Aorta (tissue), 5 donors: ENCODE measurements around the gene LIN28B. TPM values are rescaled to one million over a fixed set of nuclear protein-coding genes. Genes with fewer than 3 reads are reported as not detected.

Experiments used
- ATAC-seq: fragments of 200-7000 bp; cut with Tn5 transposase; one replicate; pipeline ENCODE4 v1.9.1; 2022; ENCODE audit warnings: moderate library complexity; ENCODE audit not compliant: low FRiP score
- DNase-seq, 2 donors: peaks; one replicate each; pipeline ENCODE4 v3.0.0-alpha.2; 2020
- H3K27ac ChIP-seq, 2 donors: one replicate each; pipeline ENCODE4 v1.5.1; 2013; ENCODE audit warnings: low read length in 2 of 2, mild to moderate bottlenecking in 2 of 2, moderate library complexity in 2 of 2, control low read depth in 1 of 2, inconsistent platforms in 1 of 2, low read depth in 1 of 2
- H3K27me3 ChIP-seq, 2 donors: one replicate each; pipeline ENCODE4 v1.6.1; 2013; ENCODE audit warnings: control low read depth in 1 of 2, low read length in 1 of 2, mild to moderate bottlenecking in 1 of 2, moderate library complexity in 1 of 2; ENCODE audit not compliant: insufficient read depth in 2 of 2, control insufficient read depth in 1 of 2
- H3K36me3 ChIP-seq, 2 donors: one replicate each; pipeline ENCODE4 v1.6.1; 2013; ENCODE audit warnings: control low read depth in 1 of 2, low read length in 1 of 2, mild to moderate bottlenecking in 1 of 2; ENCODE audit not compliant: insufficient read depth in 2 of 2, control insufficient read depth in 1 of 2
- H3K4me1 ChIP-seq, 2 donors: one replicate each; pipeline ENCODE4 v1.6.1; 2013; ENCODE audit warnings: low read length in 2 of 2, control low read depth in 1 of 2, mild to moderate bottlenecking in 1 of 2, moderate library complexity in 1 of 2; ENCODE audit not compliant: insufficient read depth in 2 of 2, control insufficient read depth in 1 of 2
- H3K4me3 ChIP-seq, 2 donors: one replicate each; pipeline ENCODE4 v1.5.1; 2013; ENCODE audit warnings: low read length in 2 of 2, control low read depth in 1 of 2, mild to moderate bottlenecking in 1 of 2
- H3K9me3 ChIP-seq: one replicate; pipeline ENCODE4 v1.6.1; 2013; ENCODE audit warnings: mild to moderate bottlenecking, low read length; ENCODE audit not compliant: control insufficient read depth
- WGBS, 2 donors: extraction: QIAGEN DNeasy Blood & Tissue Kit; methylation state at CpG; one replicate each; pipeline ENCODE4 v1.1.7; 2013; 5-methylcytosine and 5-hydroxymethylcytosine counted together
- intact Hi-C, 2 donors: fragments of 100-400 bp; cut with DNase I; formaldehyde crosslinking; loops; one replicate each; pipeline versions ENCODE4 v1.14.2 to v1.15.0; 2022
- polyA plus RNA-seq, 2 donors: library from polyadenylated mRNA; stranded (reverse); fragments of 200-250 nt; gene quantifications; one replicate each; pipeline ENCODE4 v1.2.3, GENCODE V29; 2013
- total RNA-seq, 2 donors: library from RNA; stranded (reverse); fragmentation: NEBNext Ultra II Directional; extraction: Animal tissue kit (Norgen Biotek cat#: 25700); gene quantifications; one replicate each; pipeline ENCODE4 v1.2.1, GENCODE V29; 2021
- donor health status: healthy with polysubstance abuse.
- donor health status: Bipolar disorder and iron deficiency.
- donor health status: DM: no; HTN: no; CAD: no.
- donor health status: DM: no; HTN: no; CAD: no.
- donor health status: DM: yes; HTN: yes; CAD: no.

Gene LIN28B
- total and polyA plus RNA-seq, 4 donors: not detected

DNA sequence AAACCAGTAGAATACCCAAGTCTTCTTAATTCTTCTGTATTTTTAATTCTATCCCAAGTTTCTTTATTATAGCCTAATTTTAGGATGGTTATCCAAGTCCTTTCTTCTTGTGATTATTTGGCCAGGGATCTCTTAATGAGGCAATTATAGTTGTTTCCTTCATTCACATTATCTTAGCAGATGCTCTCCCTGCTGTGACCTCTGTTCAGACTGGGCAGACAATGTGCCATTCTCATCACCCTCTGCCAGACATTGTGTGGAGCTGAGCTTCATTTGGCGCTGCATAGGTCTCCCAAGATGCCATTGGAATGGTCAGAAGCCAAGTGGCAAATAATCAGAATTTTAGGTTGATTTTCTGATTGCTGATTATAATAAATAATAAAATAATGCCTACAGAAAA lies 79.4 kb downstream of the LIN28B start:
- Histone ChIP-seq H3K4me3 (no peak overlapping the region), H3K36me3 (no peaks in the 10 kb centered on the region), H3K27me3 (no peaks in the 10 kb centered on the region), H3K4me1 (no peaks in the 10 kb centered on the region), H3K27ac (no peak overlapping the region), H3K9me3 (no peaks in the 10 kb centered on the region)
- intact Hi-C loops: no loop called here
- ATAC-seq (no peak), DNase-seq (no peak)
- WGBS, 2 donors: 71 to 86% methylated on average over 1 of the region's 1 CpG

DNA sequence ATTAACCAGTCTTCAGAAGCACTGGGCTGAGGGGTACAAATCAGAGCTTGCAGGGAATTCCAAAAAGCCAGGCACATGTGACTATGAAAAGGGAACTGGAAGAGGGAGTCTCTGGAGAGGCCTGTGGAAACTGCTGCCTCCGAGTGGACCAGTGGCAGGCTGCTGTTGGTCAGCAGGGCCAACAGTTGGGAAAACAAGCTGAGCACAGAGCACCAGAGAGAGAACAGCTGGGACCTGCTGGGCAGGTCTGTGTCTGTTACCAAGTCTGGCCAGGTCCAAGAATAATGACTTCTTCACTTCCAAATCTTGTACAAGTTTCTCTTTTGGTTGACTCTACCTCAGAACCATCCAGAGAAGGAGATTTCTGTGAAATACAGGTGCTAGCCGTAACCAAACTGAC lies 81.4 kb downstream of the LIN28B start:
- H3K4me3 ChIP-seq: no peak overlapping the region
- no peak for DNase-seq
- H3K36me3 ChIP-seq: no peaks in the 10 kb centered on the region
- 41 to 49% methylated on average over 2 of the region's 2 CpGs for WGBS, 2 donors
- ATAC-seq: no peak
- intact Hi-C loops: no loop called here
- H3K9me3 ChIP-seq: no peaks in the 10 kb centered on the region
- H3K27ac ChIP-seq: no peak overlapping the region
- H3K4me1 ChIP-seq: no peaks in the 10 kb centered on the region
- H3K27me3 ChIP-seq: no peaks in the 10 kb centered on the region

DNA sequence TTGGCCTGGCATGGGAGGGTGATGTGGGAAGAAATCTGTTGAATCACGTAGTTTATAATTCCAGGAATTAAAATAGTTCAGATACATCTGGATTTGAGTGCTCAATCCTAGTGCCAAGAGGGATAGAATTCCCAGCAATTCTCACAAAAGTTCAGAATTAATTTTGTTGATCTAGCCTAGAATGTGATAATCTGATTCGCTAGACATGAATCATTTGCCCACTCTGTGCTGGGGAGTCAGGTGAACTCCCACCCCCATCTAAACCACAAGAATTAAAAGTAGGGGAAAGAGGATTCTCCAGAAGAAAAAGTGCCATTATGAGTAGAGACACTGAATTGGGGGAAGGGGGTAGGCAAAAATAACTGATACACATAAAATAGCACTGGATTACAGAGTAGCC lies 85.0 kb downstream of the LIN28B start:
- H3K36me3 ChIP-seq: no peaks in the 10 kb centered on the region
- intact Hi-C loops: no loop called here
- no peak for ATAC-seq
- H3K4me1 ChIP-seq: no peaks in the 10 kb centered on the region
- H3K9me3 ChIP-seq: no peaks in the 10 kb centered on the region
- DNase-seq: no peak
- peaks cover 0 to 1% of the 10 kb centered on the region in 2 donors for H3K27me3 ChIP-seq
- H3K27ac ChIP-seq: no peak overlapping the region
- 45 to 57% methylated on average over 2 of the region's 2 CpGs for WGBS, 2 donors
- no peak overlapping the region for H3K4me3 ChIP-seq

DNA sequence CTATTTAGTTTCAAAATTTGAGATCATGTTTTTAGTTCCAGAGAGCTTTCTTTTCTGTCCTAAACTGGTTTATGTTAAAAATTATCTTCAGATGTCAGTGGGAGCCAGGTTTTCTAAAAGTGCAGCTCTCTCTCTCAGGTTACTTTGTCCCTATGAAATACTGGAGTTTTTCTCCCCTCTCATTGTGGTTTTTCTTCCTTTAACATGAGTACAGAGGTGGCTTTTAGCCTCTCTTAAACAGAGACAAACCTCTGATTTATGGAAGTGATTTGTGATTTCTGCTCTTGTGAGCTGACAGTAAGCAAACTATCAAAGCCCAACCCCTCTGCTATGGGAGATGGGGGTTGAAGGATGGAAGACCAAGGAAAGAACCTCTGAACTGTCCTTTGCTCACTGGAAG lies 85.7 kb downstream of the LIN28B start:
- Histone ChIP-seq H3K4me1 (no peaks in the 10 kb centered on the region), H3K27ac (no peak overlapping the region), H3K4me3 (no peak overlapping the region), H3K36me3 (no peaks in the 10 kb centered on the region), H3K27me3 (peaks cover 0 to 1% of the 10 kb centered on the region in 2 donors), H3K9me3 (no peaks in the 10 kb centered on the region)
- DNase-seq (no peak), ATAC-seq (no peak)
- intact Hi-C loops: no loop called here

DNA sequence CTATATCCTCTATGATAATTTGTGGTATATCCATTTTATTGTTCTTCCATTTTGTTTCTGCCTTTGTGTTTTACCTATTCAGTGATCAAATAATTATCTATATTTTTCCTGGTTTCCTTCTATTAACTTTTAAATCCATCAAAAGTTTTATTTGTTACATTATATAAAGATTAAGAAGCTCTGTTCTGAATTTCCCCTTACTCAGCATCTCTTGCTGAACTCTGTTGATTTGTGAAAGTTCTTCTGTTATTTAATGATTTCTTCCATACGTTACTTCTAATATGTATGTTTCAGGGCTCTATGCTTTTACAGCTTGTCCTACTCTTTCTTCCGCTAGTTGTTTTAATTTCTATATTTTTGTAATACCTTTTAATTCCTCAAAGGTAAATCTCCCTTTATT lies 87.1 kb downstream of the LIN28B start:
- H3K27me3 ChIP-seq: peaks cover 0 to 1% of the 10 kb centered on the region in 2 donors
- DNase-seq (no peak), ATAC-seq (no peak)
- 88 to 90% methylated on average over 2 of the region's 2 CpGs for WGBS, 2 donors
- intact Hi-C loops: no loop called here
- no peaks in the 10 kb centered on the region for H3K4me1 ChIP-seq
- H3K4me3 ChIP-seq: no peak overlapping the region
- no peaks in the 10 kb centered on the region for H3K9me3 ChIP-seq
- no peak overlapping the region for H3K27ac ChIP-seq
- H3K36me3 ChIP-seq: no peaks in the 10 kb centered on the region

DNA sequence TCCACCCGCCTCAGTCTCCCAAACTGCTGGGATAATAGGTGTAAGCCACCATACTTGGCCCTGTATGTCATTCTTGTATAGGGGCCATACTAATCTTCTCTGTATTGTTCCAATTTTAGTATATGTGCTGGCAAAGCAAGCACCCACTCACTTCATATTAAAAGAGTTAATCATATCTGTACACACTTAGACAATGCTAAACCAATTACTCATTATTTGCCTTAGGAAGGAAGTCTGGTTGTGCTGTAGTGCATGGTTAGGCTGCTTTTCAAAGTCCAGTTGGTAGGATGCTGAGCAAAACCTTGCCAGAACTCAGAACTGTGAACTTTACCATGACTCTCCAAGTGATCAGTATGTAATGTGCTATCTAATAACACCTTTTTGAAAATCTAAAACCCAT lies 88.6 kb downstream of the LIN28B start:
- H3K27ac ChIP-seq: no peak overlapping the region
- ATAC-seq: no peak
- WGBS, 2 donors: 90 to 100% methylated on average over 1 of the region's 1 CpG

DNA sequence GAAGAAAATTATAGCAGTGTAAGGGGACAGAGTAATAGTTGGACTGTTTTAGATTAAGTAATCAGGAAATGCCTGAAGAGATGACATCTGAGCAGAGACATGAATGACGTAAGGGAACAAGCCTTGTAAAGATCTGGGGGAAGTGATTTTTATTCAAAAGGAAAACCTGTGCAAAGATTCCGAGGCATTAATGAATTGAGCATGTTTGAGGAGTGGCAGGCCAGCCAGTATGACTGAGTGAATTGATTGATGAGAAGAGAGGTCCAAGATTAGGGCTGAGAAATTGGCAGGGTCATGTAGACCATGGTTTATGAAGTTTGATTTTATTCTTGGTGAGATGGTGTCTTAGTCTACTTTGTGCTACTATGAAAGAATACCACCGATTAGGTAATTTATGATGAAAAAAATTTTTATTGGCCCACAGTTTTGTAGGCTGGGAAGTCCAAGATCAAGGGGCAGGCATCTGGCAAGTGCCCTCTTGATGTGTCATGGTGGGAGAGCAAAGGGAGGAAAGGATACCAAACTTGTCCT lies 95.1 kb downstream of the LIN28B start:
- H3K36me3 ChIP-seq: no peaks in the 10 kb centered on the region
- no peak overlapping the region for H3K4me3 ChIP-seq
- H3K9me3 ChIP-seq: peaks cover 4% of the 10 kb centered on the region
- no peaks in the 10 kb centered on the region for H3K4me1 ChIP-seq
- intact Hi-C loops: no loop called here
- DNase-seq (no peak), ATAC-seq (no peak)
- 43 to 46% methylated on average over 3 of the region's 3 CpGs for WGBS, 2 donors
- no peak overlapping the region for H3K27ac ChIP-seq
- no peaks in the 10 kb centered on the region for H3K27me3 ChIP-seq

More for the DNA sequence above, 88.6 kb downstream of the LIN28B start:
- Histone ChIP-seq H3K36me3 (no peaks in the 10 kb centered on the region), H3K27me3 (peaks cover 0 to 1% of the 10 kb centered on the region in 2 donors), H3K4me1 (no peaks in the 10 kb centered on the region), H3K9me3 (no peaks in the 10 kb centered on the region), H3K4me3 (no peak overlapping the region)
- intact Hi-C loops: no loop called here
- no peak for DNase-seq

DNA sequence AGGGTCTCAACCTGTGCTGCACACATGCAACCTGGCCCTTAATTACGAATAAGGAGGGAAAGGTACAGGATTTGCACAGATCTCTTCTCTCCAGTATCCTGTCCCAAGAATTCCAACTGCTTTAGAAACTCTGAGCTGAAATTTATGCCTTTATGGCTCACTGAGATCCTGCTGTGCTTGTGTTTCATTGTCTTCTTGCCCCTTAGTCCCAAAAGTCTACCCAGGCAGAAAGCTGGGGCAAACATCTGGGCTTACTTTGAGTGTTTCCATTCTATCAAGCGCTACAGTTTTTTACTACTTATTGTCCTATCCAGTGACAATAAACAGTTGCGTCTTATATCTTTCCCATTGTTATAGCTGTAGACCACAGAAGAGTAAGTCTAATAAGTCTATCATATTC lies 99.7 kb downstream of the LIN28B start:
- Histone ChIP-seq H3K4me1 (no peaks in the 10 kb centered on the region), H3K36me3 (no peaks in the 10 kb centered on the region), H3K27ac (no peak overlapping the region), H3K4me3 (no peak overlapping the region), H3K9me3 (peaks cover 4% of the 10 kb centered on the region), H3K27me3 (no peaks in the 10 kb centered on the region)
- no peak for ATAC-seq
- no peak for DNase-seq
- 64 to 78% methylated on average over 3 of the region's 3 CpGs for whole genome bisulfite sequencing, 2 donors
- intact Hi-C loops: no loop called here

DNA sequence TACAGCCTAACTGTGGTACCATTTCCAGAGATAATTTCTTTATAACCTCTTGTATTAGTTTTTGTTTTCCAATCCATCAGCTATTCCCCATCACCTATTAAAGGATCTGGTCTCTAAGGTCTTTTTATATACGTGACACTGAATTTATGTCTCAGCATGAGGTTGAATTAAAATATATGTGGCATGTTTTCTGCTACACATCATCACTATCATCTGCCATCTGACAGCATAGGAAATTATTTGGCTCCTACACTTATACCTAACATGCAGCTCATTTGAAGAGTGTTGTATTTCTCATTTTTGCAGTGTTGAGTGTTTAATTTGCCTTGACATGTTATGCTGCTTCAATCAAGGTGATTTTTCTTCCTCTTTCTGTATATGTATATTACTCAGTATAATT lies 100.3 kb downstream of the LIN28B start:
- DNase-seq (no peak), ATAC-seq (no peak)
- H3K9me3 ChIP-seq: peaks cover 4% of the 10 kb centered on the region
- no peak overlapping the region for H3K4me3 ChIP-seq
- intact Hi-C loops: no loop called here
- no peaks in the 10 kb centered on the region for H3K4me1 ChIP-seq
- no peaks in the 10 kb centered on the region for H3K27me3 ChIP-seq
- H3K27ac ChIP-seq: no peak overlapping the region
- WGBS, 2 donors: 46 to 53% methylated on average over 1 of the region's 1 CpG
- H3K36me3 ChIP-seq: no peaks in the 10 kb centered on the region
